SK-N-MC (cell line): Measurements from ENCODE around the gene DEPP1.

Source experiments
- EZH2 ChIP-seq: fragments of 200-600 bp; sonication (generic); IDR thresholded peaks from one replicate; pipeline ENCODE4 v1.6.1; 2017; ENCODE audit warnings: antibody characterized with exemption
- FOXP2 ChIP-seq: optimal IDR thresholded peaks from 2 replicates; pipeline ENCODE3; 2011; ENCODE audit warnings: mild to moderate bottlenecking, moderate library complexity; ENCODE audit not compliant: insufficient read depth; ENCODE audit errors: extremely low read length, control extremely low read depth
- POLR2AphosphoS5 ChIP-seq: IDR thresholded peaks from 2 replicates; pipeline ENCODE4 v1.6.1; 2012; ENCODE audit warnings: mild to moderate bottlenecking, low read depth, low read length, borderline replicate concordance

DNA sequence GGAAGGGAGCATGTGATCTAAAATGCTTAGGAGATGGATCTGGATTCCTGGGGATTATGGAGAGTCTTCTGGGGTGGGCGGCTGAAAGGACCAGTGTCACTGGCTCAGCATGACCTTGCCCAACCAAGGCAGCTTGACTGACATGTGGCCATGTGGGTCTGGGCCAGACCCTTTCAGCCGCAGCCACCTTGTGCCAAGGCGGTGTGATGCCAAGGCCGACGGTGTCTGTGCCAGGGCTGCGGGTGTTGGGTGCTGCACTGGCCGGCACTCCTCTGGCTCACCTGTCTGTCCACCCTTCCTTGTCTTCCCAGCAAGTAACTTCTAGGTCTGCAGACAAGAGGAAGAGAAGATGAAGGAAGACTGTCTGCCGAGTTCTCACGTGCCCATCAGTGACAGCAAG, 8.8 kb downstream of the DEPP1 start:
- TF ChIP-seq POLR2AphosphoS5, result no peak
- no peak for TF ChIP-seq EZH2
- TF ChIP-seq FOXP2, result no peak
